ENCODE measurements around the gene ATP8B4.

The ATP8B4 gene

GRCh38 chr15:50075319-50075718 is 43.7 kb downstream of the ATP8B4 start:
- no peak for DNase-seq (ENCODE audit: low read depth)
- no peak for TF ChIP-seq CTCF (conservative IDR thresholded peaks at IDR 0.05; ENCODE audit: low read length)
- H3K4me3 ChIP-seq (ENCODE audit: low read length), result no peak overlapping the region

GRCh38 chr15:50071551-50072258 is 47.3 kb downstream of the ATP8B4 start:
- TF ChIP-seq CTCF (conservative IDR thresholded peaks at IDR 0.05; ENCODE audit: low read length), result no peak
- DNase-seq (ENCODE audit: low read depth), result no peak
- H3K4me3 ChIP-seq (ENCODE audit: low read length), result no peak overlapping the region

GRCh38 chr15:50068016-50068415 is 51.0 kb downstream of the ATP8B4 start:
- no peak for DNase-seq (ENCODE audit: low read depth)
- H3K4me3 ChIP-seq (ENCODE audit: low read length), result no peak overlapping the region
- TF ChIP-seq CTCF (conservative IDR thresholded peaks at IDR 0.05; ENCODE audit: low read length), result no peak

GRCh38 chr15:50067254-50067653 is 51.8 kb downstream of the ATP8B4 start:
- DNase-seq (ENCODE audit: low read depth), result no peak
- no peak for TF ChIP-seq CTCF (conservative IDR thresholded peaks at IDR 0.05; ENCODE audit: low read length)
- no peak overlapping the region for H3K4me3 ChIP-seq (ENCODE audit: low read length)

- no peak for DNase-seq (ENCODE audit: low read depth)
These were observed 52.4 kb downstream of the ATP8B4 start for GRCh38 chr15:50066666-50067065.

GRCh38 chr15:50066202-50066601 is 52.8 kb downstream of the ATP8B4 start:
- DNase-seq (ENCODE audit: low read depth), result peak; percentile 51
- H3K4me3 ChIP-seq (ENCODE audit: low read length), result no peak overlapping the region
- TF ChIP-seq CTCF (conservative IDR thresholded peaks at IDR 0.05; ENCODE audit: low read length), result no peak

More at GRCh38 chr15:50066666-50067065, 52.4 kb downstream of the ATP8B4 start:
- no peak overlapping the region for H3K4me3 ChIP-seq (ENCODE audit: low read length)
- TF ChIP-seq CTCF (conservative IDR thresholded peaks at IDR 0.05; ENCODE audit: low read length), result no peak

- TF ChIP-seq CTCF (conservative IDR thresholded peaks at IDR 0.05; ENCODE audit: low read length), result no peak
- peak; percentile 81 for DNase-seq (ENCODE audit: low read depth)
- no peak overlapping the region for H3K4me3 ChIP-seq (ENCODE audit: low read length)
These were observed 53.8 kb downstream of the ATP8B4 start for GRCh38 chr15:50065279-50065678.

Data from AG10803 (cell line).